ENCODE results near the gene BRD9.

Gene BRD9

GRCh38 chr5:878125-878524, 14.5 kb downstream of the BRD9 start:
- no peak for DNase-seq
- Histone ChIP-seq H3K27ac (no peak overlapping the region), H3K27me3 (replicated peaks) (no peaks in the 10 kb centered on the region), H3K36me3 (replicated peaks) (peaks cover 56% of the 10 kb centered on the region), H3K4me3 (ENCODE audit: low read depth, low read length) (no peak overlapping the region)
- TF ChIP-seq CTCF (IDR thresholded peaks at IDR 0.05; ENCODE audit: low read depth, low read length, missing control alignments), result no peak
- in situ Hi-C loops (cut with HindIII; ENCODE audit: low pct_ligation_motif_present, low sequenced_read_pairs), result no loop called here

- no peak for TF ChIP-seq CTCF (IDR thresholded peaks at IDR 0.05; ENCODE audit: low read depth, low read length, missing control alignments)
- no peak for DNase-seq
- no peak overlapping the region for H3K27ac ChIP-seq
- H3K4me3 ChIP-seq (ENCODE audit: low read depth, low read length), result no peak overlapping the region
- in situ Hi-C loops (cut with HindIII; ENCODE audit: low pct_ligation_motif_present, low sequenced_read_pairs), result no loop called here
- H3K27me3 ChIP-seq (replicated peaks), result no peaks in the 10 kb centered on the region
- peaks cover 54% of the 10 kb centered on the region for H3K36me3 ChIP-seq (replicated peaks)
Measured at GRCh38 chr5:876398-877365, 15.9 kb downstream of the BRD9 start.

- H3K27ac ChIP-seq, result no peak overlapping the region
- in situ Hi-C loops (cut with HindIII; ENCODE audit: low pct_ligation_motif_present, low sequenced_read_pairs), result no loop called here
- H3K36me3 ChIP-seq (replicated peaks), result peaks cover 54% of the 10 kb centered on the region
- DNase-seq, result no peak
- no peak for TF ChIP-seq CTCF (IDR thresholded peaks at IDR 0.05; ENCODE audit: low read depth, low read length, missing control alignments)
- no peak overlapping the region for H3K4me3 ChIP-seq (ENCODE audit: low read depth, low read length)
- H3K27me3 ChIP-seq (replicated peaks), result no peaks in the 10 kb centered on the region
Measured at GRCh38 chr5:875931-876330, 16.7 kb downstream of the BRD9 start.

- TF ChIP-seq CTCF (IDR thresholded peaks at IDR 0.05; ENCODE audit: low read depth, low read length, missing control alignments), result no peak
- in situ Hi-C loops (cut with HindIII; ENCODE audit: low pct_ligation_motif_present, low sequenced_read_pairs), result no loop called here
- Histone ChIP-seq H3K36me3 (replicated peaks) (peaks cover 75% of the 10 kb centered on the region), H3K27ac (no peak overlapping the region), H3K27me3 (replicated peaks) (no peaks in the 10 kb centered on the region), H3K4me3 (ENCODE audit: low read depth, low read length) (no peak overlapping the region)
- no peak for DNase-seq
Measured at GRCh38 chr5:873328-873727, 19.3 kb downstream of the BRD9 start.

- in situ Hi-C loops (cut with HindIII; ENCODE audit: low pct_ligation_motif_present, low sequenced_read_pairs), result no loop called here
- peaks cover 81% of the 10 kb centered on the region for H3K36me3 ChIP-seq (replicated peaks)
Measured at GRCh38 chr5:872301-872700, 20.3 kb downstream of the BRD9 start.

More at GRCh38 chr5:872301-872700, 20.3 kb downstream of the BRD9 start:
- TF ChIP-seq CTCF (IDR thresholded peaks at IDR 0.05; ENCODE audit: low read depth, low read length, missing control alignments), result no peak
- H3K4me3 ChIP-seq (ENCODE audit: low read depth, low read length), result no peak overlapping the region
- no peaks in the 10 kb centered on the region for H3K27me3 ChIP-seq (replicated peaks)
- no peak overlapping the region for H3K27ac ChIP-seq
- no peak for DNase-seq
